Brain microvascular endothelial cell (primary cell): ENCODE results near the gene PDF.

Experiments
- DNase-seq: peaks from one replicate; pipeline ENCODE4 v3.0.0-alpha.2; 2020
- H3K27ac ChIP-seq: fragments of 250-450 bp; sonication (Bioruptor Pico); 2 replicates; pipeline ENCODE4 v1.5.1; 2020; ENCODE audit warnings: mild to moderate bottlenecking, moderate library complexity
- H3K27me3 ChIP-seq: fragments of 250-450 bp; sonication (Bioruptor Pico); replicated peaks from 2 replicates; pipeline ENCODE4 v1.5.1; 2020; ENCODE audit warnings: mild to moderate bottlenecking
- H3K36me3 ChIP-seq: fragments of 250-450 bp; sonication (Bioruptor Pico); replicated peaks from 2 replicates; pipeline ENCODE4 v1.5.1; 2020; ENCODE audit warnings: mild to moderate bottlenecking
- H3K4me3 ChIP-seq: 2 replicates; pipeline ENCODE4 v1.5.1; 2011; ENCODE audit warnings: low read depth, mild to moderate bottlenecking, control low read depth, low read length, moderate library complexity
- in situ Hi-C: cut with HindIII; loops from 2 replicates; pipeline ENCODE4 v1.10.0; 2017; ENCODE audit warnings: low sequenced_read_pairs, low pct_ligation_motif_present
- TF ChIP-seq, protein P1 (sequence below): IDR thresholded peaks from 2 replicates; pipeline ENCODE4 v1.5.1; 2011; ENCODE audit warnings: low read depth, mild to moderate bottlenecking, moderate library complexity, low read length, control low read depth, inconsistent platforms; ENCODE audit errors: missing control alignments

The PDF gene

DNA sequence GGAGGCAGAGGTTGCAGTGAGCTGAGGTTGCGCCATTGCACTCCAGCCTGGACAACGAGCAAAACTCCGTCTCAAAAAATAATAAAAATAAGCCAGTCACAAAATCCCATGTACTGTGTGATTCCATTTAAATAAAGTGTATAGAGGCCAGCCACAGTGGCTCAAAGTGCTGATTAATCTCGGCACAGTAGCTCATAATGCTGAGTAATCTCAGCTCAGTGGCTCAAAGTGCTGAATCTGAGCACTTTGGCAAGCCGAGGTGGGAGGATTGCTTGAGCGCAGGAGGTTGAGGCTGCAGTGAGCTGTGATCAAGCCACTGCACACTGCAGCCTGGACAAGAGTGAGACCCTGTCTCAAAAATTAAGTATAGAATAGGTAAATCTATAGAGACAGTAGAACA, 16.3 kb upstream of the PDF start:
- Histone ChIP-seq H3K36me3 (peaks cover 10% of the 10 kb centered on the region), H3K4me3 (no peak overlapping the region), H3K27ac (no peak overlapping the region), H3K27me3 (no peaks in the 10 kb centered on the region)
- TF ChIP-seq, protein P1, sequence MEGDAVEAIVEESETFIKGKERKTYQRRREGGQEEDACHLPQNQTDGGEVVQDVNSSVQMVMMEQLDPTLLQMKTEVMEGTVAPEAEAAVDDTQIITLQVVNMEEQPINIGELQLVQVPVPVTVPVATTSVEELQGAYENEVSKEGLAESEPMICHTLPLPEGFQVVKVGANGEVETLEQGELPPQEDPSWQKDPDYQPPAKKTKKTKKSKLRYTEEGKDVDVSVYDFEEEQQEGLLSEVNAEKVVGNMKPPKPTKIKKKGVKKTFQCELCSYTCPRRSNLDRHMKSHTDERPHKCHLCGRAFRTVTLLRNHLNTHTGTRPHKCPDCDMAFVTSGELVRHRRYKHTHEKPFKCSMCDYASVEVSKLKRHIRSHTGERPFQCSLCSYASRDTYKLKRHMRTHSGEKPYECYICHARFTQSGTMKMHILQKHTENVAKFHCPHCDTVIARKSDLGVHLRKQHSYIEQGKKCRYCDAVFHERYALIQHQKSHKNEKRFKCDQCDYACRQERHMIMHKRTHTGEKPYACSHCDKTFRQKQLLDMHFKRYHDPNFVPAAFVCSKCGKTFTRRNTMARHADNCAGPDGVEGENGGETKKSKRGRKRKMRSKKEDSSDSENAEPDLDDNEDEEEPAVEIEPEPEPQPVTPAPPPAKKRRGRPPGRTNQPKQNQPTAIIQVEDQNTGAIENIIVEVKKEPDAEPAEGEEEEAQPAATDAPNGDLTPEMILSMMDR: no peak
- in situ Hi-C loops: no loop called here
- no peak for DNase-seq

GRCh38 chr16:69345923-69346322, 15.5 kb upstream of the PDF start:
- in situ Hi-C loops: no loop called here
- Histone ChIP-seq H3K4me3 (no peak overlapping the region), H3K27ac (no peak overlapping the region), H3K36me3 (peaks cover 17% of the 10 kb centered on the region), H3K27me3 (no peaks in the 10 kb centered on the region)
- TF ChIP-seq, protein P1: no peak
- DNase-seq: no peak

- Histone ChIP-seq H3K36me3 (peaks cover 17% of the 10 kb centered on the region), H3K4me3 (no peak overlapping the region), H3K27me3 (no peaks in the 10 kb centered on the region), H3K27ac (no peak overlapping the region)
- no peak for DNase-seq
- TF ChIP-seq, protein P1: no peak
- in situ Hi-C loops: no loop called here
Observed at GRCh38 chr16:69344171-69344570, 13.8 kb upstream of the PDF start.

- in situ Hi-C loops: no loop called here
- Histone ChIP-seq H3K27me3 (no peaks in the 10 kb centered on the region), H3K27ac (peak overlapping the region; percentile 43), H3K36me3 (peaks cover 26% of the 10 kb centered on the region), H3K4me3 (peak overlapping the region; percentile 78)
- TF ChIP-seq, protein P1: no peak
- no peak for DNase-seq
Observed at GRCh38 chr16:69340095-69340644, 9.8 kb upstream of the PDF start.

DNA sequence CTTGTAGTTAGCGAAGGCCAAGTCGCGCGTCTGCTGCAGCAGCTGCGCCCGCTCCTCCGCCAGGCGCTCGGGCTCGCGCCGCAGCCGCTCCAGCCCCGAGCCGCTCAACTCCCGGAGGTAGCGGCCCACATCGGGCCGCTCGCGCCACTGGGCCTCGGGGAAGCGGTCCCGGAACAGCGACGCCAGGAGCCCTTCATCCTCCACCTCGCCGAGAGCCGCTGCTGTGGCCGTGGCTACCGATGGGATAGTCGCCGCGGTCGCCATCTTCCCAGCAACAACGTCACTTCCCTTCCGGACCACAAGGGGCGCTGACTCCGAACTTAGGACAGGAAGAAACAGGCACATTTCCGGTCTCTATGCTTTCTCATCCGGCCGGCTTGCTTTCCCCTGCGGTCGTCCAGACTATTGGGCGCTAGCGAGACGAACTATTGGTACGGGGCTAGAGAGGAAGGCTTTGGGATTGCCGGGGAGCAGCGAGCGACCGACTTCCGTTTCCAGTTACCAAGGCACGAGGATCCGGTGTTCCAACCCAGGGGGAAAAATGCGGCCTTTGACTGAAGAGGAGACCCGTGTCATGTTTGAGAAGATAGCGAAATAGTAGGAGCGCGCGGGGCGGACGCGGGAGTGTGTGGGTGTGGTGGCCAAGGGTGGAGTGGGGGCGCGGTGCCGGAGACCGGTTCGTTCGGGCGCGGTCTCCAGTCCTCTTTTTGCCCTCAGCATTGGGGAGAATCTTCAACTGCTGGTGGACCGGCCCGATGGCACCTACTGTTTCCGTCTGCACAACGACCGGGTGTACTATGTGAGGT, 9.1 kb upstream of the PDF start, which contains the start of the genes COG8 and NIP7:
COG8 (minus strand) TSS at position 276 of the 806 bp plus-strand sequence; CDS start at position 264, 12 bp downstream.
NIP7 (plus strand) TSS at position 484 of the 806 bp plus-strand sequence; CDS start at position 542, 58 bp downstream.
- Histone ChIP-seq H3K4me3 (peak within 1 kb of the TSS; percentile 78), H3K36me3 (peaks cover 33% of the 10 kb centered on the region), H3K27ac (peak within 1 kb of the TSS; percentile 87), H3K27me3 (no peaks in the 10 kb centered on the region)
- TF ChIP-seq, protein P1: peak; percentile 88
- in situ Hi-C loops: no loop called here
- DNase-seq: peak; percentile 98
